Kasumi-1 (cell line): ENCODE measurements around the gene C1orf198.
"Not testable (repeated sequence)": the region's sequence is repeated elsewhere in the genome, so short reads cannot be mapped to it uniquely, and the experiment has no call there.

Source experiments
- DNase-seq, 2 experiments: peaks; one replicate each; lab custom pipeline; 2025; lab: John Stamatoyannopoulos, UW

Gene C1orf198

DNA sequence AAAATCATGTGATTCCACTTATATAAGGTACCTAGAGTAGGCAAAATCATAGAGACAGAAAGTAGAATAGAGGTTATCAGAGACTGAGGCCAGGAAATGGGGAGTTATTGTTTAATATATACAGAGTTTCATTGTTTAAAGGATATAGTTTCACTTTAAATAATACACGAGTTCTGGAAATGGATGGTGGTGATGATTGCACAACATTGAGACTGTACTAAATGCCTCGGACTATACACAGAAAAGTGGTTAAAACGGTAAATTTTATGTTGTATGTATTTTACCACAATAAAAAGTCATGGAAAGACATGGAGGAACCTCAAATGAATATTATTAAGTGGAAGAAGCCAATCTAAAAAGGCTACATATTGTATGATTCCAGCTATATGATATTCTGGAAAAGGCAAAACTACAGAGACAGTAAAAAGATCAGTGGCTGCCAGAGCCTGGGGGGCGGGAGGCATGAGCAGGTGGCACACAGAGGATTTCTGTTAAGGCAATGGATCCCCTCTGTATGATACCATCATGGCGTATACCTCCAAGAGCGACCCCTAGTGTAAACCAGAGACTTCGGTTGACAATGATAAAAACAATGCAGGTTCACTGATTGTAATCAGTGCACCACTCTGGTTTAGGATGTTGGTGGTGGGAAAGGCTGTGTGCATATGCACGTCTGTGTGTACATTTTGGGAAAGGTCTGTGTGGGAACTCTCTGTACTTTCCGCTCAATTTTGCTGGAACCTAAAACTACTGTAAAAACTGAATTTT, 7.5 kb downstream of the C1orf198 start:
- no peak for DNase-seq

DNA sequence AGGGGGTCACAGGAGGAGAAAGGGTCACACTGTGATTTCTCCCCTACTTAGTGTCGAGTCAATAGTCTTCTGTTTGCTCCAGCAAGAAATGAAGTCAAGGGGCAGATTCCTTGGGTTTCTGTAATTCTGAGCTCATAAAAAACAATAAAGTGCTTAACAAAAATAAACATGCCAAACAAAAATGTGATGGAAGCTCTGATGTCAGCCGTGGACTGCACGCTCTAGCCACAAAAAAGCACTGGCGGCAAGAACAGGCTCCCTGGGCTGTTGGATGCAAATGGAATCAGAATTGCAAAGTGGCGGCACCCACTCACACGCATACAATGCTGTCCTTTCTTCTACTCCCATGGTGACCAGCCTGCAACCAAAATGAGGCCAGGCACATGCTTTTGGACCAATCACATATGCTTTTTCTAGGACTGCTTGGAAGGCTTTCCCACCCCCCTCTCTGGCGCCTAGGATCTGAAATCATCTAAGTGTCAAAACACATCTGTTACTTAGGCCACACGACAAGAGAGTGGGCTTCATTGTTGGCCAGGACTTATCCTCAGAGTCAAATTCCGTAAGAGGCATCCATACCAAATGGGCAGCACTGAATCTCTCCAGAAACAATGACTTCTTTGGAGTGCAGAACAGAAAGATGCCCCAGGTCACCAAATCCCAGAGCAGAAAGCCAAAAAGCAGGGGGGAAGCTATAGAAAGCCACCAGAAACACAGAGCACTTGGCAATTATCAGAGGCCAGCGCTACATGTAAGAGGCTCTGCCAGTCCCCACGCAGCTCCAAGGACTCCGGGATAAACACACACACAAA, 9.2 kb downstream of the C1orf198 start:
- no peak for DNase-seq

DNA sequence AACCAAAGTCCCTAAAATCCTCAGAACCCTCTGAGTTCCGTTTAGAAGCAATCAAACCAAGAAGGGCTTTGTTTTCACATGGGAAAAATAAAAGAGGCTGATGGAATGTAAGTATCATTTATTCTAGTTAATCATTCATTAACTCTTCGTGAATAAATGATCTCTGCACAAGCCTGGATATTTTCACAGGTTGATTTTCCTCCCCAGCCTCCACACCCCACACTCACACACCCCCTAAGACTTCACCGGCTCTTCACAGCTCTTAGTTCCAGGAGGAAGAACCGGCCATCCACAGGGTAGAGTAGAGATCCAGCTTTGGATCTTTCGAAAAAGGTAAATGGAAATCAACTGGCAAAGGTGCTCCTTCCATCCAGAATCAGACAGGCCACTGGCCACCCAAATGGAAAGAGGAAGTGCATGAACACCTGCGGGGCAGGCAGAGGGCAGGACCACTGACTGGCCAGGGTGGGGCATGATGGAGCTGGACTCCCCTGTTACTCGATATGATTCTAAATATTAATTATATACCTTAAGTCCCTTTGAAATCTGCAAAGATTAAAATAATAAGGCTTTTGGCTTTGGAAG, 10.0 kb downstream of the C1orf198 start:
- no peak for DNase-seq

DNA sequence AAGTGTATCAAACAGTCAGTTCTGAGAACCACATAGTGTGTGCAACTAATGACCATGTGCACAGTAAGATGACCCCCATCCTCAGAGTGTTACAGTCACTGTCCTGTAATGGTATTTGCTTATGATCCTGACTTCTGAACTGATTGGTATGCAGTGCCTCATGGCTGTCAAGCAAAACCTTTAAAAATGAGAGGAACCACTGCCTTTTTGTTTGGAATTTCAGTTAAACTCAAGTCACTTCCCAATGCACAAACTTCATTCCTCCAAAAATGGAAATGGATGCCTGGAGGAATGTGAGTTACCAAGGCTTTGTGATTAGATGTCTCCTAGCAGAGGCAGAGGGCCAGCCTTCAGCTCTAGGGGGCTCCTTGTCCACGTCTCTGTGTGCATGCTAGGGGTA, 10.5 kb downstream of the C1orf198 start:
- no peak for DNase-seq

DNA sequence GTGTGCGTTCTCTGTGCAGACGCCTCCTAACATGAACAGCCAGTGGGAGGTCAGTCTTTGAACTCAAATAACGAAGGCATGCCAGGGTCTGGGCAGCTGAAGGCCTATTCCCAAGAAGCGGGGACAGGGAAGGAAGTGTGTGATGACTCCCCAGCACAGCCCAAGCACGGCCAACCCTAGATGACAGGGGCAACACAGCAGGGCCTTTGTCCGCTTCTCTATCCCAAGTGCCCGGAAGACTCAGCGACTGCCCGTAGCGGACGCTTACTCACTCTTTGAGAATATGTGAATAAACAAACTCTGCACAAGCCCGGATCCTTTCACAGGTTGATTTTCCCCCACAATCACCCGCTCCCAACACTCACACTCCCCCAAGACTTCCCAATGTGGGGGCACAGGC, 11.2 kb downstream of the C1orf198 start:
- no peak for DNase-seq

DNA sequence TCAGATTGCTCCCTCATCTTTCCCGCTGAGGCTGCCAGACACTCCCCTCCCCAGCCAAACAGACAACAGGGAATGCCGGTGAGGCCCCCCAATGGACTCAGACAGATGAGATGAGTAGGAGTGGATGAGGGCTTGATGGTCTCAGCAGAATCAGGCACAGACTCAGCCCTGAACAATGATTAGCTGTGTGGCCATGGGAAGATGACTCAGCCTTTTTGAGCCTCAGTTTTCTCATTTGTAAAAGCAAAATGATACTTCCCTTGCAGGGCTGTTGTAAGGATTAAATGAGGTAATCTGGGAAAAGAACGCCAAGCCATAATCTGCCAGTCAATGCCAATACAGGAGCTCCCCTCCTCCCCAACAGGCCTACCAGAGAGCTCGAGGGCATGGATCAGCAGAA, 12.4 kb downstream of the C1orf198 start:
- no peak for DNase-seq

DNA sequence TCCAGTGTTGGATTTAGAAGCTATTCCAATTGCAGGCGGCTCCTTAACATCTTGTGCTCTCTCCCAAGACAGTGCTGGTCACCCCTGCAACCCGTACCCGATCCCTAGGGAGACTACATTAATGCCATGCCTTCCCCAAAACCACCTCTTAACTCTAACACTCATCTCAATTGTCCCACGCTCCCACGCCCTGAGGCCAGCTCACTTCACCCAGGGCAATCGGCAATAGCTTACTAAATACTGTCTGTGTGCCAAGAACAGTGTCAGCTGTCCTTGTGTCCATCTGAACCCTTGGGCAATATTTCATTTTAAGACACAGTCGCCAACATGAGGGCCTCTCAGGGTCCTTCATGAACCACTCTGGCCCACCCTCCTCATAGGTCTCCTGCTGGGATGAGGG, 13.9 kb downstream of the C1orf198 start:
- no peak for DNase-seq

DNA sequence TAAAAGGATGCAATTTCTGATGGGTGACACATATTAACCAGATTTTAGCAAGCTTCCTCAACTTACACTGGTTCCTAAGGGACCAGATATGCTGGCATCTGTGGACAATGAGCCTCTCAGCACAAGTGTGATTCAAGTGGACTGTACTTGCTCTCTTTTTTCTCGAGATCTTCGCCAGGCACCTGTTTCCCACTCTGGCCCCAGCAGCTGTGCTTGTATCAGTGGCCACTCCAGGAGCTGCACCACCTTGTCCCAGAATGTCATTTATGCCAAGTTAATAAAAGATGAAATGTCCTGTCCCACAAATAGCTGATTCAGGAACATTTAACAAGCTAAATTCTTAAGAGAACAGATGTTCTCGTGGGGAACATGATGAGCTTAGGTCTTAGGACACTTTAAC, 14.6 kb downstream of the C1orf198 start:
- DNase-seq, result no peak

DNA sequence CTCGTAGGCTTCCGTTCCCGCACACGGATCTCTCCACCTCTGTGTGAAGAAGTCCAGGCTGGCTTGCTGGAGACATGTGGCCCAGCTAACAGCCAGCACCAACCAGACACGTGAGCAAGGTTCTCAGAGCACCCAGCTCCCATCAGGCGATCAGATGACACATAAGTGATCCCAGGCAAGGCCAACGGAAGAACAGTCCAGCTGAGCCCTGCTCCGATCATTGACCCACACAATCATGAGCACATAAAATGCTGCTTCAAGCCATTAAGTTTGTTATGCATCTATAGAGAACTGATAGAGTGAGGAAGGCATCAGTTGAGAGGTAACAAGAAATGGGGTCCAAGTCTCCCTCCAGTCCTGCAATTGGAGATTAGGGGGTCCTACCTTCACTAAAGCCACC, 15.4 kb downstream of the C1orf198 start:
- DNase-seq, result no peak

DNA sequence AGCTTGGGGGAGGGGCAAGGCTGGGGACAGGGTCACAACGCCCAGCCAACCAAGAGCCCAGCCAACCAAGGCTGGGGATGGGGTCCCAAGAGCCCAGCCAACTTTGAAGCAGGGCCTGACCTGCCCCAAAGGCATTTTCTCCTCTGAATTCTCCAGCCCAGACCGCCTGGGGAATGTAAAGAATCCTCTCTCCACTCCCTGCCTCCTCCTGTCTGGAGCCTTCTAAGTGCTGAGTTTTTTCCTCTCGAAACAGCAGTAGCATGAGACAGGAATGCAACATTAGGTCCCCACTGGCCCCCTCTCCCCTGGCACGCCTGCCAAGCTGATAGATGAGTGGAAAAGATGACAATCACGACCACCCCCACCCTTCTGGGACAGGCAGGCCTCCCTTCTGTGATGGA, 17.0 kb downstream of the C1orf198 start:
- no peak for DNase-seq

DNA sequence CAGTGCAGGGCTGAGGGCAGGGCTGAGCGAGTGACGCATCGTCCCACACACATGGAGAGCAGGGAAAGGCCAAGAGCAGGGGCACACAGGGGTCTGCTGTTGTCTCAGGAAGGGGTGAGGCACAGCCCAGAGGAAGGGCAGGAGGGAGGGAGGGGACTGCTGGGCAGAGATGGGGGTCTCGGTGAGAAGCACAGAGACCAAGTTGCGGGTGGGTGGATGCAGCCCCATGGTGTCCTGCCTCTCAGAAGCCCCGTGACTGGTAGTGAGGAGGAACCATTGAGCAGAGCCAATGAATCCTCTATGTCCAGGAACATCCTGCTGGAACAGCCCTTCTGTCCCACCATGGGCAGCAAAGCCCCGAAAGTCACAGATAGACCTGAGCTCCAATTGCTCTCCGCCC, 17.8 kb downstream of the C1orf198 start:
- no peak for DNase-seq

DNA sequence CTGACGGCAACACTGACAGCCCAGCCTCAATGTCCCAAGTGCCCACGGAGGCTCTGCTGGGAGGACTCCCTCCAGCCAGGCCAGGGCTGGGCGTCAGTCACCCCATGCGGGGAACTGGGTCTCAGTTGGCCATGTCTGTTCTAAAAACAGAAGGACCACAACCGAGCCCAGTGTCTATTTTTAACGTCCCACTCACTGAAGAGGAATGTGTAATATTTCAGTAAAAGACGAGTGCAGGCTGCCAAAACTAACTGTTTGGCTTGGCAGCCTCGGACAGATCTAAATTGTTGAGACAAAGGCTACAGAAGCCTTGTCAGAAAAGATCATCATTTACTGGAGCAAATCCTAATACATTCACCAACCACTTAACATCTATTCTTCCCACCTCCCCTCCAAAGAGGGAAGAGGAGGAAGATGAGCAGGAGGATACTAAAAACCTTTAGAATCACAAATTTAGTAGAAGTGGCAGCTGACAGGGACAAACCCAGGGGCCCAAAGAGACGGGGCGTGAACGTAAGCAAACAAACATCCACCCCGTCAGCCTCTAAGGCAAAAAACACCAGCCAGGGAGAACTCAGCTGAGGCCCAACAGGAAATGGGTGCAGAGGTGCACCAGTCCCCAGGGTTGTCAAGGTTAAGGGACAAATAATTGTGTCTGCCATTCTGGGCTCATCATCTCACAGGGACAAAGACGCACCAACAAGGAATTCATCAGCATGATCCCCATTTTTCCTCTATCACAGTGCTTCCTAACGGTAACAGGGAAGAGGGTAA, 18.7 kb downstream of the C1orf198 start:
- no peak for DNase-seq

DNA sequence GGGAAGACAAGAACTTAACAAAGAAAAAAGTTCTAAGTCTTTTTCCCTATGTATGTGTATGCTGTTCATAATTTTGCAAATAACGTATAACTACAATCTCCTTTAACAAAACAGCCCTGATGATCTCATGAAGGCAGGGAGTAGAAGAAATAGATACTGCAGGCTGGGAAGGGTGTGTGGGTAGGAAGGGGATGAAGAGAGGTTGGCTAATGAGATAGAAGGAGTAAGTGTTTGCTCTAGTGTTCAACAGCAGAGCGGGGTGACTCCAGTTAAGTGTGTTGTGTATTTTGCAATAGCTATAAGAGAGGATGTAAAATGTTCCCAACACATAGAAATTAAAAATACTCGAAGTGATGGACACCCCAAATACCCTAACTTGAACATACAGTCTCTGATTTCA, 20.1 kb downstream of the C1orf198 start:
- no peak for DNase-seq

DNA sequence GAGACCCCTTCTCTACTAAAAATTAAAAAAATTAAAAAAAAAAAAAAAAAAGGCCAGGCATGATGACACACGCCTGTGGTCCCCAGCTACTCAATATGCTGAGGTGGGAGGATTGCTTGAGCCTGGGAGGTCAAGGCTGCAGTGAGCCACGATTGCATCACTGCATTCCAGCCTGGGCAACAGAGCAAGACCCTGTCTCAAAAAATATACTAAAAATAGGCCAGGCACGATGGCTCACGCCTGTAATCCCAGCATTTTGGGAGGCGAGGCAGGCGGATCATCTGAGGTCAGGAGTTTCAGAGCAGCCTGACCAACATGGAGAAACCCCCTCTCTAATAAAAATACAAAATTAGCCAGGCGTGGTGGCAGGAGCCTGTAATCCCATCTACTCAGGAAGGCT, 23.1 kb downstream of the C1orf198 start:
- not testable (repeated sequence) for DNase-seq

DNA sequence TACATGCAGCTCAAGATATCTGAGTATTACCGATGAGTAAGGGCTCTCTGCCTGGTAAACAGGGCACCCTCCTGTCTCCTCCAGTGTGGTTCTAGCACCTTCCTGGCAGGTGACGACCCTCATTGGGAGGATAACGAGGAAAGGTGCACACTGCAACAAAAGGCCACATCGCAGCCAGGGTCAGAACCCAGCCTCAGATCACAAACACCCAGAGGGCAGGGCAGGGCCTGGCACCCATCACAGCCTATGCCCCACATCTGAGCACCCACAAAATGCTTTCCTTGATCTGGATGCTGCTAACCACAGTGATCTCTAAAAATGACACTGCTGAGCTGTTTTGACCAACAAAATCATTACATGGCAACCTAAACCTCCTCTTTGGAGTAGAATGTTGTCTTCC, 23.8 kb downstream of the C1orf198 start:
- DNase-seq, result no peak

DNA sequence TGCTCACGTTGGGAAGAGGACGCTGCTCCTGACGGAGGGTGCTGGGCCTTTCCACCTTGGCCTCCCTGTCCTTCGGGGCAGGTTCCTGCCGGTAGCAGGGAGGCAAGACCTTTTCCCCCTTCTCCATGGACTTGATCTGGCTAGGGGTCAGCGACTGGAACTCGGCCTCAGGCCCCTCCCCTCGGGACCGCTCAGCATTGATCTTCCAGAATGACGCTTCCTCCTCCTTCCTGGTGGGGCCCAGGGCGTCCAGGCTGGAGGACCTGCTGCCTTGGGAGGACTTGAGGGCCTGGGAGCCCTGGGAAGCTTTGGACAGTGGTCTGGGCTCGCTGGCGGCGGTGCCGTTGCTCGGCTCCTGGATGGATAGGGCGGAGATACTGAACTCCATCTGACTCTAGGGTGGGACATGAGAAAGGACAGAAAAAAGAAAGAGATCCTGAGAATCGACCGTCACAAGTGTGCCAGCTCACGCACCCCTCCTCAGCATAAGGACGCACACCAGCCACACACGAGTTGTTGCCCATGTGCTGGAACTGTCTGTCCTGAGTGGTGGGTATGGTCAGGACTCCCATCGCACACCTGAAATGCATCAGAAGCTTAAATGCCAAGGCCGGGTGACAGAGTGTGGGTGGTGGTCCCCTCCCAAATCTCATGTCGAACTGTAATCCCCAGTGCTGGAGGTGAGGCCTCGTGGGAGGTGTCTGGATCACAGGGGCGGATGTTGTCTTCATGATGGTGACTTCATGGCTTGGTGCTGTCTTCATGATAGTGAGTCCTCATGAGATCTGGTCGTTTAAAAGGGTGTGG, 24.6 kb downstream of the C1orf198 start:
- no peak for DNase-seq

DNA sequence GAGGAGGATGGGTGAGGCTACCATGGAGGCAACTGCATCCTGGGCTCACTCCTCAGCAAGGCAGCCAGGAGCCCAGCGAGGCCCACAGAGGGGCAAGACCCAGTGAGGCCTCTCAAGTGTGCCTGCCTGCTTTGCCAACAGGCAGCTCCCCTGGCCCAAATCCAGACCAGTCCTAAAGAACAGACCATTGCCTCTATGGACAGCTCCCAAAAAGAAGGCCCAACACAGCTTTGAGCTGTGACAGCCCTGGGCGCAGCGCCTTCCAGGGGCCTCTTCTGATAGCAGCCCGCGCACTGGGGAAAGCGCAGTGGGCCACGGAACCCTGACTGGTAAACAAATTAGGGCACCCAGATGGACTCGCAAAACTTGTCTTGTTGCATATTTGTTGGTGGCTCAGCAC, 25.5 kb downstream of the C1orf198 start:
- DNase-seq, result no peak

DNA sequence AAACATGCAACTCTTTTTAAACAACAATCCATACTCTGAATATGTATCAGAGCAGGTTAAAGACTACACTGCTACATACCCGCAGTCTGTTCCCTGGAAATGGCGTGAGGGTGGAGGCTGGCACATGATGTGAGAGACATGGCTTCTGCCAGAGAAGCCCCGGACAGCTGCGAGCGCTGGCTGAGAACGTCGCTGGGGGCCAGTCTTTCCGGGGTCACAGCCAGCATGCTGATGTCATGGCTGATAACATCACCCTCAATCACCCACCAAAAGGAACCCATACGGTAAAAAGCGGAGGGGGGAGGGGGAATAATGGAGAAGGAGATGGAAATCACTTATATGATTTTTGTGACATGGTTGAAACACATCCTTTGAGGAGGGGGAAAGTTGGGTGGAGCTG, 29.1 kb downstream of the C1orf198 start:
- no peak for DNase-seq

DNA sequence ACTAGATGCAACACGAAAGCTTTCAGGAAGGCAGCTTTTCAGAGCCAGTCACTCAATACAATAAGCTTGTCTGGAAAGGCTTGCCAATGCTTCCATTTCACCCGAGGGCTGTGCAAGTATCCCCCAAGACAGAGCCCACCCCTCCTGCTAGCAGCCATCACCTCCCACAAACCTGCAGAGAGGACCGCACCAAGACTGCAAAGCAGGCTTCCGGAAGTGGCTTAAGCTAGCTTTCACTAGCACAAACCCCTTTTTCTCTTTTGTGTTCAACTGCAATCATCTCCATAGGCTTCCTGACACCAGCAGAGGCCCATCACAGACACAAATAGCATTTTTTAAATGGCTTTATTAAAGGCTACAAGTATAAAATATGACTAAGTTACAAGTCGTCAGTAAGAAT, 31.5 kb downstream of the C1orf198 start:
- DNase-seq, result no peak

DNA sequence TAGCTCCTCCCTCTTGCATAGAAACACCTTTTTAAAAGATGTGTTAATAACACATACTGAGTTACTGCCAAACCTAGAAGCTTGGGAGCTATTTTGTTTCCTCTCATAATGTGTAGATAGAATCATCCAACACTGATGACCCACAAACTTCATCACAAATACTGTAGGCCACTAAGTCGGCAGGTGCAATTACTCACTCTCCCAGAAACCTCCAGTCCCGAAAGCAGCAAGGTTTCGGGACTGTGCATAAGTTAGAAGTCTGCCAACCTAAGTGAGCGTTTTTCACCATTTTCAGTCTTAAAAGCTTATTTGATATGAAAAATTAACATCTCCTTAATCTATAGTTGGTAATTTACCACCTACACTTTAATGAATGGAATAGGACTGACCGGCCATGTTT, 32.0 kb downstream of the C1orf198 start:
- no peak for DNase-seq

DNA sequence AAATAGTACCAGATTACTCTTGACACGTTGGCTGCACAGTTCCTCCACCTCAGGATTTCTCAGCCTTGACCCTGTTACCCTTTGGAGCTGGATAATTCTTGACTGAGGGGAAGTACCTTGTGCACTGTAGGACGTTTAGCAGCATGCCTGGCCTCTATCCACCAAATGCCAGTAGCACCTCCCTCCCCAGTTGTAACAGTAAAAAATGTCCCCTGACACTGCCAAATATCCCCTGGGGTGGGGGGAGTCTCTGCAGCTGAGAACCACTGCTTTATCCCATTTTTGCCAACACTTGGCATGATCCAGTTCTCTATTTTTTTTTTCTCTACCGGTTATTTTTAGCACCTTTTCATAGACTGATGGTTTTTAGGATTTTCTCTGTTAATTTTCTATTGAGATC, 34.0 kb downstream of the C1orf198 start:
- DNase-seq, result no peak

DNA sequence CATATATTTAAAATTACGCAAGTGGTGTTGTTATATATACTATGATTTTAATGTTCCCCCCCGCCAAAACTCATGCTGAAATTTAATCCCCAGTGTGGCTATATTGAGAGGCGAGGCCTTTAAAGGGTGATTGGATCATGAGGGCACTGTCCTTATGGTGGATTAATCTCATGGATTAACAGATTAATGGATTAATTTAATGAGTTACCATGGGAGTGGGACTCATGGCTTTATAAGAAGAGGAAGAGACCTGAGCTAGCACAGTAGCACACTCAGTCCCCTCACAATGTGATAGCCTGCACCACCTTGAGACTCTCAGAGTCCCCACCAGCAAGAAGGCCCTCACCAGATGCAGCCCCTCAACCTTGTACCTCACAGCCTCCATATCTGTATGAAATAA, 34.8 kb downstream of the C1orf198 start:
- no peak for DNase-seq
